ENCODE data around the gene ZNF519.

DNA sequence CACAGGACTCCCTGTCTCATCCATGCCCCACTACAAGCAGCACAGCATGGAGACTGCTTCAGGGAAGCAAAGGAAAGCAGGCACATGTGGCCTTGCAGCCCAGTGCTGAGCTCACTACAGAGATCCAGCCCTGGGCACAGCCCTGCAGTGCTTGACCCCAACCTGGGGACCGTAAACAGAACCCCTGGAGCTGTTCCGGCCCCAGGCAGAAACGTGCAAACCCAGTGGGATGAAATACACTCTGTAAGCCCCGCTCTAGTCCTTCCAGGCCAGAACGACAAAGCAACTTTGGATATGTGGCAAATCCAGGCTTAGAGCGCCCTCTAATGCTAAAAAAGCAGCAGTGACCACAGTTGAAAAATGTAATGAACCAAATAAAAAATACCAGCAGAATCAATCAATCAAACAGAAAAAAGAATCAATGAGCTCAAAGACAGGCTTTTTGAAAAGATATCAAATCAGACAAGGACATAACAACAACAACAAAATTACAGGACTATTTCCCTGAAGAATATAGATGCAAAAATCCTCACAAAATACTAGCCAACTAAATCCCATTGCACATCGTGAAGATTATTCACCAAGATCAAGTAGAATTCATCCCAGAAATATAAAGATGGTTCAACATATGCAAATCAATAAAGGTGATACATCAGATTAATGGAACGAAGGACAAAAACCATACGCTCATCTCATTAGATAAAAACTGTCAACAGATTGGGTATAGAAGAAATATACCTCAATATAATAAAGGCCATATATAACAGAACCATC lies 45.6 kb downstream of the ZNF519 start:
- TF ChIP-seq EZH2 (IDR thresholded peaks at IDR 0.05; ENCODE audit: low read length, unreplicated experiment), result no peak
- TF ChIP-seq, protein P1, sequence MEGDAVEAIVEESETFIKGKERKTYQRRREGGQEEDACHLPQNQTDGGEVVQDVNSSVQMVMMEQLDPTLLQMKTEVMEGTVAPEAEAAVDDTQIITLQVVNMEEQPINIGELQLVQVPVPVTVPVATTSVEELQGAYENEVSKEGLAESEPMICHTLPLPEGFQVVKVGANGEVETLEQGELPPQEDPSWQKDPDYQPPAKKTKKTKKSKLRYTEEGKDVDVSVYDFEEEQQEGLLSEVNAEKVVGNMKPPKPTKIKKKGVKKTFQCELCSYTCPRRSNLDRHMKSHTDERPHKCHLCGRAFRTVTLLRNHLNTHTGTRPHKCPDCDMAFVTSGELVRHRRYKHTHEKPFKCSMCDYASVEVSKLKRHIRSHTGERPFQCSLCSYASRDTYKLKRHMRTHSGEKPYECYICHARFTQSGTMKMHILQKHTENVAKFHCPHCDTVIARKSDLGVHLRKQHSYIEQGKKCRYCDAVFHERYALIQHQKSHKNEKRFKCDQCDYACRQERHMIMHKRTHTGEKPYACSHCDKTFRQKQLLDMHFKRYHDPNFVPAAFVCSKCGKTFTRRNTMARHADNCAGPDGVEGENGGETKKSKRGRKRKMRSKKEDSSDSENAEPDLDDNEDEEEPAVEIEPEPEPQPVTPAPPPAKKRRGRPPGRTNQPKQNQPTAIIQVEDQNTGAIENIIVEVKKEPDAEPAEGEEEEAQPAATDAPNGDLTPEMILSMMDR (conservative IDR thresholded peaks at IDR 0.05; ENCODE audit: low read depth, low read length), result peak; percentile 92
- no peak for TF ChIP-seq EZH2phosphoT487 (IDR thresholded peaks at IDR 0.05; ENCODE audit: borderline replicate concordance, low read length)
